DMS 273 (cell line): Measurements from ENCODE around the gene MAF.

Source experiments
- DNase-seq: peaks from one replicate; lab custom pipeline; 2025; ENCODE audit not compliant: unreplicated experiment; lab: John Stamatoyannopoulos, UW

The MAF gene

DNA sequence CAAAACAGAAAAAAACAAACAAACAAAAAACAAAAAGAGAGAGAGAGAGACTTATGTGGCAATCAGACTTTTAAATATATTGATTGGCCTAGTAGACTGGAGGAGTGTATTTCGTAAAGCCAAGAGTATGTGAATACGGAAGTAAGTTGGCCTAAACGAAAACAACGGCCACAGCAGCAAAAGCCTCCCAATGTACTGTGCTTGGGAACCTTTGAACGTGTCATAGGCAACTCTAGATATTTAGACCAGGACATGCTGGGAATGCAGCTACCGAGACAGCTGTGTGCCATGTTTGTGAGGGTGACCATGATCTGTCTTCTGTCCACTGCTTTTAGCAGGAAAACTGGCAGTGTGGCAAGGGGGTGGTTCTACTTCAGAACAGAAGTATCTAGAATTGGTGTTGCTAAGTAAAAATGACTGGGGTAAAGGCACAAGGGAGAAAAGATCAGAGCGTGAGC lies 7.4 kb downstream of the MAF start:
- no peak for DNase-seq

DNA sequence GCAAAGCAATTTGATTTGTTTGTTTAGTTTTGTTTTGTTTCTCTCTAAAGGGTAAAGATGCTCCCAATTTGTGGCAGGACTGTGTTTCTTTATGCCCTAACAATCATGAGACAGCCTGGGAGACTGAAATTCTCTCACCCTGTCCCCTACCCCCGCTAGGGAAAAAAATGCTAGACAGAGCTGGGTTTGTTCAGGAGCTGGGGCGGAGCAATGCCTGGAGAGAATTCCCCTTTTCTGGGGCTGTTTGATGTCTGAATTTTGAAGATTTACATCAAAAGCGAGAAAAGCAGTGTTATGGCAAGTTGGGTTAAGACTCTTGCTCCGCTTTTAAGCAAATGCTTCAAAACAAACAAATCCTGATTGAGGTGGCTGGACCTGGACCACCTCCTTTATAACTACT lies 8.4 kb downstream of the MAF start:
- DNase-seq, result no peak

DNA sequence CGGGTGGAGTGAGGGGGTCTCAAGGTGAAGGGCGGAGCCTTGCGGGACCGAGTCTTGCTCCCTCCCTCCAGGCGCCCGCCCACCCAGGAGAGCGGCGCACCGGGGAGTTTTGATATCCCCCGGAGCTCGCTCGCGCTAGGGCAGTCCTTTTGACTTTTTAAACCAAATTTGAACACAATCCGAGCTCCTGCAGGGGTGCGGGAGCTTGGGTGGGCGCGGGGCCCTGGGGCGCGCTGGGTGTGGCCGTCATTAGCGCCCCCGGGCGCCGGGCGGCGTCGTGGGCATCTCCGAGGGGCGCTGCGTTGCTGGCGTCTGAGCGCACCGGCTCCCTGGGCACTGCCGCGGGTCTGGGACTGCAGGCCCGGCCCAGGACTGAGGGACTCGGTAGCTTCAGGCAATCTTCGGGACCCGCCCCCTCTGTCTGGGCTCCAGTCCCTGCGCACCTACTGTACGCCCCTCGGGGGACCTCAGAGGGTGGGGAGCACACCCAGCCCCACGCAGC lies 10.9 kb downstream of the MAF start:
- no peak for DNase-seq

DNA sequence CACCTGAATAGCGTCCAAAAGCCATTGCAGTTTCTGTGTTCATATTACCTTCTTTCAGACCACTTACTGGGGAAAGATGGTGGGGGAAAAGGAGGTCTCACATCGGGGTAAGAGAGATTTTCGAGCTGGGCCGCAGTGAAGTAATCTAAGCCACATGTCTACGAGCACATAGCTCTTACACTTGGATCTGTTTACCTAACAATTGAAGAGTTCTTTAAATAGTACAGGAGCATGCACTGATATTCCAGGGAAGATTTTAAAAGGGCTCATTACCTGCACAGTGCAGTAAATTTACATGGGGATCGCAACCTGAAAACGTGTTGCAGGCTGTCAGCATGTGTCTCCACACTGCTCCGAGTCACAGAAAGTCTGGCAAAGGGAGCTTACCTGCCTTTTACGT lies 12.6 kb downstream of the MAF start:
- DNase-seq, result no peak

DNA sequence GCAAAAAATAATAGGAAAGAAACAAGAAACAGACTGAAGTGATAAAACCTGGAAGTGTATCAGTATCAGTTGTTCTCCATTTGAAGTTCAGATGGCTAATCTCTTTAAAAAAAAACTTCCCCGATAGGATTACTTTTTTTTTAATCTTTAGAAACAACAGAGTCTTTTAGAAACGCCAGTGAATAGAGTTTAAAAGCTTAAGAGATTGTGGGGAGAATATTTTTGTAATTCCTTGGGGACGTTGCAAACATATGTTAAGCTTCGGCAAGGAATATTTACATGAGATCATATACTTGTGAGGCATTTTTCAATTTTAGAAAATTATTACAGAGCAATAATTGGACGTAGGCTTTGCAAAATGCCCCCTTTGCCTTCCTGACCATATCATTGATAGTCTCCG lies 13.2 kb downstream of the MAF start:
- no peak for DNase-seq

DNA sequence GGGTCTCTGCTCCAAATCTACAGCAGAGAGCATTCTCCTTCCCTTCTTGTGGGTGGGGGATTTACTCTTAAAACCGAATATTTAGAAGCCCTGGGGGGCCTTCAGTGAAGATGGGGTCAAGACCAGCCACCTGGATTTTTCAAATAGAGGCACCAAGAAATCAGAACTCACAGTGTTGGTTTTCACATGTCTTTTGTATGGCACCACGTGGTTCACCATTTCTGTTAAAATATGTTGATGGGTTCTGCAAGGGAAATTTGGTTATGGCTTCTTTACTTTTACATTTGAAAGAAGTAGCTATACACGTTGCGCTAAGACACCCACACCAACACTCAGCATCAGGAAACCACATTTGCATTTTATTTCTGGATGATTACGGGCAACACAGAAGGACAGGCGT lies 17.7 kb downstream of the MAF start:
- DNase-seq, result no peak

DNA sequence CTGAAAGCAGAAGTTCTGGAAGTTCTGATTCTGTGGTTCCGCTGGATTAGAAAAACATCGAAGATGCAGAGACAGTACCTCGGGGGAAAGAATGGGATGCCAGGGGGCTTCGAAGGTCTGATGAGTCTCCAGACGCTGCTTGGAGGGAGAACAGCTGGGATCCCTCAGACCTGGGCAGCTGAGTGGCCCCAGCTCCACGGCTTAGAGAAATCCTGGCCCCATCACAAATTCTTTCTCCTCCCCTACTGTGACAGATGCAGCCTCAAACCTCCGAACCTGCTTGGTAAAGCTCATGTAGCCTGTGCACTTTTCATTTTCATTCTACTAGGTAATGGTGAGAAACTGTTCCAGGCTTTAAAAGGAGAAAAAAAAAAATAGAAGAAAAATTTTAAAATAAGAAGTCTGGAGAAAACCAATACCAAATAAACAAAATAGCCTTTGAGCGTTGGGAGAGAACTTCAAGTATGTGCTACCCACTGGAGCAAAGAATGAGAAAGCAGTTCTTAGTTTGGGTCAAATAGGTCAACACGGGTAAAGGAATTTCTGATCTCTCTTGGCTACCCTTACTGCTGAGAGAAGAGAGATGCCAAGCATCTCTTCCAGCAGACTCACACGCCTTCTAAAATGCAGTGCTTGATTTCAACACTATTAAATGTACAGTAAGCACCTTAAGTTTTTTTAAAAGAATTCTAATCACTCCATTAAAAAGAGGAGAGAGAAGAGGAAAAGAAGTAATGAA lies 19.9 kb downstream of the MAF start:
- no peak for DNase-seq

DNA sequence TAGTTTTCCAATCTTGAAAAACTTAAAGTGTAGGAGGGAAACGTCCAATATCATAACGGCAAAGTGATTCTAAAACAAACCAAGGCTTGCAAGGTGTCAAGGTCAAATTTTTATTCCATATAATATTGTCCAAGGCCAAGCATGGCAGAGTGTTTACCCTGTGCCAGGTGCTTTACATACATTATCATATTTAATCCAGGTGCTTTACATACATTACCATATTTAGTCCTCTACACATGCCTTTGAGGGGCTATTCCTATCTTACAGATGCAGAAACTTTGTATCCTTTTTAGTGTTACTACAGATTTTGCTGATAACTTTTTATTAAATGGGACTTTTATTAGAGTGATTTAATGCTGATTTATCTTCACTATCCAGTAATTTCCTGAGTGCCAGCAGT lies 23.9 kb downstream of the MAF start:
- DNase-seq, result no peak

DNA sequence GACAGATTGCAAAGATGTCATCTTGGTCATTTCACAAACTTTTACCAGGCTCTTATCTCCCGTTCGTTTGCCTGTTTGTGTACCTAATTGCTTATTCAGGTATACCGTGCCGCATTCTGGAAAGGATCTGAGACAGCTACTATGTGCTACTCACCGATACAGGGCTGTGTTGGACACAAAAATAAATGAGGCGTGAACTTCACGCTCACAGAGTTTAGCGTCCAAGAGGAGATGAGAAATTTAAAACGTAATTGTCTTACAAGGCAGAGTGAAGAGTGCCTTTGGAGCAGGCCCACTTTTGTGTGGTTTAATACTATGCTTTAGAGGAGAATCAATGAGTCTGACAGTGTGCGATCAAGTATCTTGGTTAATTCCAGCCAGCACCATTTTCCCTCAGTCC lies 26.7 kb downstream of the MAF start:
- no peak for DNase-seq

DNA sequence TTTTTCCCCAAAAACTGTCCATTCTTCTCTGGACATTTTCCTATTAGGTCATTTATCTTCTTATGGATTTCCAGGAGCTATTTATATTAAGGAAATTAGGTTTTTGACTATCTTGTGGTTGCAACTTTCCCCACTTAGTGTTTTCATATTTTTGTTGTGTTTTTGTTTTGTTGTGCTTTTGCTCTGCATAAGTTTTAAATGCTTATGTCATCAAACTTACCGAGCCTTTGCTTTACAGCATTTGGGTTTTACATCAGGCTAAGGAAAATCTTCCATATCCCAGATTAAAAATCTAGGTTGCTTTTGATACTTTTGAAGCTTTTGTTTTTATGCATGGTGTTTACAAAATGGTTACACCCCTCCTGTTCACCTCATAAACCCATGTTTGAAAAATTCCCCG lies 27.5 kb downstream of the MAF start:
- no peak for DNase-seq

DNA sequence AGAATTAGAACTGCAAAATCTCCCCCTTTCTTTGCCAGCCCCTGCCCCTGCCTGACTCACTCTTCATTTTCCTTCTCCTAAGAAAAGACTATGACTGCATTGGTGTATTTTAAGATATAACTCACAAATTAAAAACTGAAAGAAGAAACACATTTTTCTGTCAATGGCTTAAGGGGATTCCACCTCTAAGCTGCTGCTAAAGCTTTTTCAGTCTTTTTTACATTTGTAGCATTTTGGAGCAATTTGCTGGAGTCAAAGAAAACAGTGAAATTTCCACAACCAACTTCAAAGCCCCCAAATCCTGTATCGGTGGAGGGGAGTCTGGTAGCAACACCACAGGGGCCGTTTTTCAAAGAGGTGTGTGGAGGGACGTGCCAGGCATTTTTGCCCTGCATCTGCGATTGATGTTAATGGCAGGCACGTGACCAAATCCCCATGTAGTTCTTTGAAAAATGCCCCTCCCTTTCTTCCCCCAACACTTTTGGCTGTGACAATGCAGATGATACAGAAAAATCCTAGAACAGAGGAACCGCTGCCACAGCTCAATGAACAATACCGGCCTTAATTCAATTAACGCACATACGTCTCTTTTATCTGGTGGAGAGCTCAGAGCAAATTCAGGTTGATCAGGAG lies 28.5 kb downstream of the MAF start:
- DNase-seq, result no peak

DNA sequence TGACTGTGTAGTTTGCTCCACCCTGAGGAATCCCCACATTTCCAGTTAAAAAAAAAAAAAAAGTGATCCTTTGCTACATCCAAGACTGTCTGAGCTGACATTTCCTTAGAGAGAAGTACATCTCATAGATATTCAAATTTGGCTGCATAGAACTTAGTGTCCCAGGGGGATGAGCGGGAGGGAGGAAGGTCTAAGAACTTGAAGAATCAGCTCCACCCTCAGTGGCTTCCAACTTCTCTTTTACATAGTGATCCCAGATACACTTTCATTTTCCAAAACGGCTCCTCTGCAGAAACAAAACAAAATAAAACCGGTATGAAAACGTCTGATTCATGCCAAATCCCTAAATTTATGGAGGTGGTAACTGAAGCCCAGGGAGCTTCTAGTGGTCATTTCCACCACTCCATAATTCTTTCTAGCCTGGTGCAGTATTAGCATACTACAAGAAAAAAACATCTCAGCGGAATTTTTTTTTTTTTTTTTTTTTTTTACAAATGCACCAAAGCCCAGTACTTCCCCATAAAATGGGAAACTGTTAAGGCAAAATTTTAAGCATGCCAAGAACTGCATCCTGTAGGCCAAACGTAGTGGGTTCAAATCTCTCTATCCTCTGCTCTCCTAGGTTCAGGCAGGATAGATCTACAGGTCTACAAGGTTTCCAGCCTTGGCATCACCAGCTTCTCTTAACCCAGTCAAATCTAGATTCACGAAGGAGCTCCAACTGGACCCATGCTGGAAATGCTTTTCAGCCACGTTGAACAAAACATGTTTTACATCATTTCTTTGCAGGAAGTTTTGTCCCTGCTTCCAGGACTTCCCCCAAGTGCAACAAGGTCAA lies 29.3 kb downstream of the MAF start:
- no peak for DNase-seq

DNA sequence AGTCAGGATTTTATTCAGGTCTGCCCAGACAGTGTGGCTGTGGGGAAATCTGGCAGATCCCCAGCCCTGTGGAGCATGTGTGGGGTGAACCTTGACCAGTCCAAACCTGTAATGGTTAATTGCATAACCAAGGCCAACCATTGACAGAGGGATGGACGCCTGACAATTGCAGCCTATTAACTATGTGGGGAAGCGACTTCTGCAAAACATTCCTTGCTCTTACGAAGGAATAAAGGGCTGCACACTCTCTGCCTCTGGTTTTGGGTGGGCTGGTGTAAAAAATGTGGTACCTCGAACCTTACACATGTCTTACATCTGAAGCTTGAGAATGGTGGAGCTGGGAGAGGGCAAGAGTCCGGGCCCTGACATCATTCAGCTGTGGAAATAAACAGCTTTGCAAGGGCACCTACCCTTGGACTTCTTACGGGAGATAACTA lies 35.8 kb downstream of the MAF start:
- DNase-seq, result no peak

DNA sequence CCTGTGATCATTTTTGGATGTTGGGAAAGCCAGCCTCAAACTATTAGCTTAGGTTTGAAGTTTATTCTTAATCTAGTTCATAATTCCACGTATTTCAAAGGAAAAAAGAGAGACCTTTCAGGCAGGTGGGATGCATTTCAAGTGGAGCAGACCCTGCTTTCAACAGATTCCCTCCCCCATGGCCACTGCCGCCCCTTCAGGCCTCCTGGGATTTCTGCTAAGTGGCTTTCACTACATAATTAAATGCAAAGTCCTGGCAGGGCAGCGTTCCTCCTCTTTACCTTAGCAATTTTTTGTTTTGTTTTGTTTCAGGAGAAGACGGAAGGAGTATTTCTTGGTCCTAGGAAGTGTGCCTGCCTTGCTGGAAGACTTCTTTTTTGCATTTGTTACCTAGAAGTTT lies 36.6 kb downstream of the MAF start:
- DNase-seq, result no peak

DNA sequence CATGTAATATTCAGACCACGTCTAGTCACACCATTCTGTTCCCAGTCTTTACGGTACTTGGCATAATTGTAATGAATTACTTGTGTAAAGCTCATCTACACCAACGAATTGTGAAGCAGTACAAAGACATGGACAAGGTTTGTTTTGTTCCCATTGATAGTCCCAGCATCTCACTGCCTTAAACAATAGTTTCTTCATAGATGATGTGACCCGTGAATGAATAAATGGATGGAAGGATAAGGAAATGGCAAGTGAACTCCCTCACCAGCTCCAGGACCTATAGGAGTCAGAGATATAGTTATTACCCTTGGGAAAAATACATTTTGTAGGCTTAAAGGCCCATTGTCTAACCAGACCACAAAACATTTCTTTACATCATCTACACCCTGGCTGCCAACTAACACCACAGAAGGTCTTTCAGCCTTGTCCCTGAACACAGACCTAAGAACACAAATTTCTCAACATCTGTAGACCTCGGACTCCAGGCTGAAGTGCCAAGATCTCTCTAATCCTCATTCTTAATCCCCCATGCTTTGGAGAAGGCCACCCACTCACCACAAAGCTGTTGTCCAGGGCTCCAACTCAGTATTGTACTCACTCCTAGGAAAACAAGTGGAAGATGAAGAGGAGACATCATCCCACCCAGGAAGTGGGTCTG lies 38.2 kb downstream of the MAF start:
- DNase-seq, result no peak

DNA sequence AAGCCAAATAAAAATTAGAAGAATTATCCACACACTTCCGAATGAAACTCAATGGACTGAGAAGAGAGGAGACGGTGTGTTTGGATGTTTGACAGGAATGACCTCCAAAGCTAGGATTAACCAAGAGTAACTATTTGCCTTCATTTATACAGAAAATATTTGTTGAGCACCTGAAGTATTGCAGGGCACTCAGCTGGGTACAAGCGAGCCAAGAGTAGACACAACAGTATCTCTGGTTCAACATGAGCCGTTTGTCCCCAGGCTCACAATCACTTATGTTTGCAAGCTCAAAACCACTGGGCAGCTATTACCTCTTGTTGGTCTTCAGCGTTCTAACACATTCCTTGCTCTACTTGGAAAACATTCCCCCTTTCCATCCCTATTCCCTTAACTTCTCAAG lies 38.8 kb downstream of the MAF start:
- DNase-seq, result no peak

DNA sequence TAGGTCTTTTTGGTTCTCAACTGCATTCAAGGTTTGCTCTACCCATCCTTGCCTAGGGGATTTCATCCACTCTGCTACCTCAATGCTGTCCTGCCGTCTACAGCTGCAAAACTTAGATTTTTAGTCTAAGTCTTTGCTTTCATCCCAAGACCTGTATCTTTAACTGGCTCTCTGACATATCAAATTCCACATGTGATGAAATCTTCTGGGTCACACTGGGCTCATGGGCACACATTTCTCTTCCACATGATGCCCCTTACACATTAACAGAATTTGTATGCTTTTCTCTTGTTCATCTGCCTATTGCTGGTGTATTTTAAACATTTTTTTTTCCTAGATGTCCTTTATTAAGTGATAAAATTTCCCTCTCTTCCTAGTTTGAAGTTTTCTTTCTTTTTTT lies 39.6 kb downstream of the MAF start:
- no peak for DNase-seq

DNA sequence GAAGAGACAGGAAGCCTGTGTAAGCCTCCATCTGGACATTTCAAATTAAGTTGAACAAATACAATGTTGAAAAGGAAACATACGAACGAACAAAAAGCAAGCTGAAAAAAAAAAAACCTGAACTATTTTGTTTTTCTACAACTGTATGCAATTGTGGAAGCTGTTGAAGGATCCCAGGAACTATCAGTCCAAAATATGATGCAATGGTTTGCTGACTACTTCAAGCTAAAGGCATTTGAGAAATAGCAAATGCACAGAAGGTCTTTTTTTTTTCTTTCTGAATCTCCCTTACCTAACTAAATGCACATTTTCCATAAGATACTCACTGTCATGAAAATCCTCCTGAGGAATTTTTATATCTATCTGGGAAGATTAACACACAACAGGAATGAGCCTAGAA lies 40.2 kb downstream of the MAF start:
- no peak for DNase-seq

DNA sequence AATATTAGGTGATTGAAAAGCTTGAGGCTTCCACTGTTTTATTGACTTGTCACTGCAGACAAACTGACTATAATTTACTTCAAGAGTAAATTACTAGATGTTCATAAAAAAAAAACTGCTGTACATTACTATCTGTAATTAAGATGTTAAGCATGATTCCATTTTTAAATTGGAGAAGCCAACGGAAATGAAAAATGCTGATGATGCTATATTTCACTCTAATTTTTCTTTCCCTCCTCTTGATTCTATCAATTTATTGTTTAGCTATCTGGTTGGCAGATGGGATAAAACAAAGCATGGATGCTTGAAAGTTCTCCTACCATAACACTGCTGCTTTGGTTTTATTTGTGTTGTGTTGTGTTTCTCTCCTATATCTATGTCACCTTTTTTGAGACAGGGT lies 41.0 kb downstream of the MAF start:
- no peak for DNase-seq

DNA sequence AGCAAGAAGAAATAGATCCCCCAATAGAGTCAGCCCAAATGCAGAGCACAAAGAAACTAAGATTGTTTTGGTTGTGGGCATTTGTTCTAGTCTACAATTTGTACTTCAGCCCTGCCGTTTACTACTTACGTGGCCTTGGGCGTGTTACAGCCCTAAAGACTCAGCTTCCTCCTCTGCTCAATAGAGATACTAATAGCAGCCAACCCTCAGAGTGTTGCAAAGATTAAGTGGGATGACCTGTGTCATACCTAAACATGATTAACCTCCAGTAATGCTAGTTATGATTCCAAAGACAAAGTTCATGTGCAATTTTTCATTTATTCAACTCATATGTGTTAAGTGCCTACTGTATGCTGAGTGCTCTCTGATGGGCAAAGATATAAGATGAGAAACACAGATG lies 43.1 kb downstream of the MAF start:
- DNase-seq, result no peak

DNA sequence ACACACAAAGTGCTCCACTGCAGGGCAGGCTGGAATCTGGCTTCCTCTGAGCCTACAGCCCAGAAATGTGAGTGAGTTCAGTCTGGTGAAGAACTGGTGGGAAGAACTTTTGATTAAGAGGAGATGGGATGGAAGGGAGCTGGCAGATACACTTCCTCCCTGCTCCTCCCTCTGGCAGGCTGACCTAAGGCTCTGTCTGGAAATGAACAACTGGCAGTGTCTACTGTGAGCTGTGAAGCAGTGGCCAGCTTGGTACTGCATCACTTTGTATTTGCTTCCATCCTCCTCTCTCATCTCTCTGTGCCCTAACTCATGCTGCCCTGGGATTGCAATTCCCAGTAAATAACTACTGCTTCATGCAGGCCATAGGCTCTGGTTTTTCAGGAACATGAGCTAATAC lies 45.6 kb downstream of the MAF start:
- no peak for DNase-seq
